Measurements from ENCODE around the gene KLHDC4. TPM values are rescaled to one million over a fixed set of nuclear protein-coding genes. Genes with fewer than 3 reads are reported as not detected.

Gene KLHDC4
- polyA plus RNA-seq, 3 donors: 11.2 to 26.4 (median 12.6) TPM

GRCh38 chr16:87762620-87763019, 3.2 kb downstream of the KLHDC4 start:
- no peak for DNase-seq
- TF ChIP-seq CTCF (IDR thresholded peaks at IDR 0.05): no peak
- H3K9me3 Mint-ChIP-seq: peaks cover 0 to 2% (median 0%) of the 10 kb centered on the region in 7 donors
- intact Hi-C loops (cut with micrococcal nuclease): no loop called here
- Histone ChIP-seq H3K9ac (ENCODE audit: insufficient read depth, low read length, poor library complexity, severe bottlenecking) (no peak overlapping the region), H4K20me1 (ENCODE audit: insufficient read depth, low read length) (no peaks in the 10 kb centered on the region), H3K4me2 (replicated peaks; ENCODE audit: extremely low read depth, low read length, poor library complexity, severe bottlenecking) (no peak overlapping the region), H3K4me1 (ENCODE audit: control insufficient read depth in 1 of 2, insufficient read depth in 2 of 2, low read length in 2 of 2) (peaks cover 13 to 18% of the 10 kb centered on the region in 2 donors), H3K79me2 (ENCODE audit: insufficient read depth, low read length) (peaks cover 27% of the 10 kb centered on the region), H3K4me3 (replicated peaks in 1 of 3; ENCODE audit: low read depth in 2 of 3, low read length in 3 of 3) (no peak overlapping the region), H3K9me3 (replicated peaks in 1 of 2; ENCODE audit: control insufficient read depth in 1 of 2, insufficient read depth in 1 of 2, low read length in 2 of 2) (no peaks in the 10 kb centered on the region), H3K27me3 (ENCODE audit: control insufficient read depth in 2 of 2, insufficient read depth in 2 of 2, low read length in 2 of 2) (no peaks in the 10 kb centered on the region), H2AFZ (ENCODE audit: insufficient read depth, low read depth, low read length, poor library complexity, severe bottlenecking) (no peak overlapping the region), H3K36me3 (replicated peaks in 1 of 2; ENCODE audit: control insufficient read depth in 1 of 2, insufficient read depth in 2 of 2, low read length in 2 of 2) (peaks cover 21 to 57% of the 10 kb centered on the region in 2 donors), H3K27ac (ENCODE audit: low read depth in 1 of 2, low read length in 2 of 2) (no peak overlapping the region)
- H3K4me1 Mint-ChIP-seq: peaks cover 22% of the 10 kb centered on the region
- H3K36me3 Mint-ChIP-seq: peaks cover 43 to 59% of the 10 kb centered on the region in 2 donors
- H3K27me3 Mint-ChIP-seq (ENCODE audit: low read depth in 3 of 3): peaks cover 0 to 1% (median 0%) of the 10 kb centered on the region in 3 donors
- H3K27ac Mint-ChIP-seq: peak overlapping the region in 1 of 7 donors; percentile 22
- no peak overlapping the region for H3K4me3 Mint-ChIP-seq
- WGBS (ENCODE audit: insufficient coverage): 93% methylated on average over 9 of the region's 9 CpGs

DNA sequence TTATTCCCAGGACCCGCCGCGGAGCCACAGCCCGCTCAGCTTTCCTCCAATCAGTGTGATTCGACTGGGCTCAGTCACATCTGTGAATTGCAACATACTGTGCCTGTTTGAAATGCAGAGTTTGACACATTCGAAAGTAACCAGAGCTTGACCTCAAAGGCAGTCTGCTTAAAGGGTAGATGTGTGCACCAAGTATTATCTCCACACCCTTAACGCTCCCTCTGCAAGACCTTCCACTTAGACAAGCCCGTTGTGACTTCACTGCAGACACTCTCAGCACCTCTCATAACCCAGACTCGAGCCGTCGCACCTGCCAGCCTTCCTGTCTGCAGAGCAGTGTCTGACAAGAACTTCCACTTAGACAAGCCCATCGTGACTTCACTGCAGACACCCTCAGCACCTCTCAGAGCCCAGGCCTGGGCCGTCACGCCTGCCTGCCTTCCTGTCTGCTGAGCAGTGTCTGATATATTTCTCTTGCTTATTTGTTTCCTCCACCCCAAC, 3.7 kb downstream of the KLHDC4 start:
- Histone ChIP-seq H3K9me3 (replicated peaks in 1 of 2; ENCODE audit: control insufficient read depth in 1 of 2, insufficient read depth in 1 of 2, low read length in 2 of 2) (no peaks in the 10 kb centered on the region), H3K4me3 (replicated peaks in 1 of 3; ENCODE audit: low read depth in 2 of 3, low read length in 3 of 3) (no peak overlapping the region), H3K27me3 (ENCODE audit: control insufficient read depth in 2 of 2, insufficient read depth in 2 of 2, low read length in 2 of 2) (no peaks in the 10 kb centered on the region), H2AFZ (ENCODE audit: insufficient read depth, low read depth, low read length, poor library complexity, severe bottlenecking) (no peak overlapping the region), H3K79me2 (ENCODE audit: insufficient read depth, low read length) (peaks cover 27% of the 10 kb centered on the region), H3K27ac (ENCODE audit: low read depth in 1 of 2, low read length in 2 of 2) (no peak overlapping the region), H3K9ac (ENCODE audit: insufficient read depth, low read length, poor library complexity, severe bottlenecking) (no peak overlapping the region), H3K4me2 (replicated peaks; ENCODE audit: extremely low read depth, low read length, poor library complexity, severe bottlenecking) (no peak overlapping the region), H4K20me1 (ENCODE audit: insufficient read depth, low read length) (no peaks in the 10 kb centered on the region), H3K36me3 (replicated peaks in 1 of 2; ENCODE audit: control insufficient read depth in 1 of 2, insufficient read depth in 2 of 2, low read length in 2 of 2) (peaks cover 25 to 62% of the 10 kb centered on the region in 2 donors), H3K4me1 (ENCODE audit: control insufficient read depth in 1 of 2, insufficient read depth in 2 of 2, low read length in 2 of 2) (peaks cover 13 to 18% of the 10 kb centered on the region in 2 donors)
- peaks cover 47 to 64% of the 10 kb centered on the region in 2 donors for H3K36me3 Mint-ChIP-seq
- no peak for DNase-seq
- TF ChIP-seq CTCF (IDR thresholded peaks at IDR 0.05): no peak
- H3K4me3 Mint-ChIP-seq: no peak overlapping the region
- no peak overlapping the region for H3K27ac Mint-ChIP-seq
- WGBS (ENCODE audit: insufficient coverage): 96% methylated on average over 14 of the region's 14 CpGs
- peaks cover 0 to 2% (median 0%) of the 10 kb centered on the region in 7 donors for H3K9me3 Mint-ChIP-seq
- intact Hi-C loops (cut with micrococcal nuclease): no loop called here
- H3K27me3 Mint-ChIP-seq (ENCODE audit: low read depth in 3 of 3): peaks cover 0 to 1% (median 0%) of the 10 kb centered on the region in 3 donors
- peaks cover 22% of the 10 kb centered on the region for H3K4me1 Mint-ChIP-seq

Measured in CD14-positive monocyte (primary cell).